GM21423 (cell line): ENCODE data around the gene ARL16.

ENCODE experiments used
- ATAC-seq: cut with Tn5 transposase; IDR thresholded peaks from one replicate; pipeline ENCODE4 v1.9.1; 2021; ENCODE audit warnings: mild to moderate bottlenecking, moderate library complexity; ENCODE audit not compliant: unreplicated experiment

ARL16 gene

GRCh38 chr17:81683584-81684441 lies at the start of gene ARL16, which contains the start of gene HGS:
ARL16 (minus strand) TSS chr17:81683797; CDS start chr17:81683753, 44 bp downstream.
HGS (plus strand) TSS chr17:81684011; CDS start chr17:81684067, 56 bp downstream.
- peak; percentile 90 for ATAC-seq

- no peak for ATAC-seq
Observed at GRCh38 chr17:81727324-81728031, 43.9 kb upstream of the ARL16 start.

GRCh38 chr17:81726004-81726403 lies 42.4 kb upstream of the ARL16 start:
- ATAC-seq: no peak

GRCh38 chr17:81725439-81725838 lies 41.8 kb upstream of the ARL16 start:
- no peak for ATAC-seq

- ATAC-seq: no peak
Observed at GRCh38 chr17:81723651-81724209, 40.1 kb upstream of the ARL16 start.

GRCh38 chr17:81722184-81723120 lies 38.9 kb upstream of the ARL16 start:
- no peak for ATAC-seq

- no peak for ATAC-seq
Observed at GRCh38 chr17:81720267-81721071, 36.9 kb upstream of the ARL16 start.

- no peak for ATAC-seq
Observed at GRCh38 chr17:81719410-81720266, 36.0 kb upstream of the ARL16 start.

- no peak for ATAC-seq
Observed at GRCh38 chr17:81717766-81718089, 34.1 kb upstream of the ARL16 start.

GRCh38 chr17:81717049-81717765 lies 33.6 kb upstream of the ARL16 start:
- ATAC-seq: no peak

GRCh38 chr17:81716674-81716996 lies 33.0 kb upstream of the ARL16 start:
- no peak for ATAC-seq

- ATAC-seq: no peak
Observed at GRCh38 chr17:81715872-81716673, 32.5 kb upstream of the ARL16 start.

GRCh38 chr17:81715107-81715871 lies 31.7 kb upstream of the ARL16 start:
- ATAC-seq: no peak

- no peak for ATAC-seq
Observed at GRCh38 chr17:81714412-81715106, 31.0 kb upstream of the ARL16 start.

- no peak for ATAC-seq
Observed at GRCh38 chr17:81713556-81714411, 30.2 kb upstream of the ARL16 start.
